Measurements from ENCODE around the gene DUOXA2.

Gene DUOXA2

GRCh38 chr15:45136378-45136764, 22.2 kb downstream of the DUOXA2 start:
- no peak for DNase-seq (ENCODE audit: low read depth in 2 of 2)

DNA sequence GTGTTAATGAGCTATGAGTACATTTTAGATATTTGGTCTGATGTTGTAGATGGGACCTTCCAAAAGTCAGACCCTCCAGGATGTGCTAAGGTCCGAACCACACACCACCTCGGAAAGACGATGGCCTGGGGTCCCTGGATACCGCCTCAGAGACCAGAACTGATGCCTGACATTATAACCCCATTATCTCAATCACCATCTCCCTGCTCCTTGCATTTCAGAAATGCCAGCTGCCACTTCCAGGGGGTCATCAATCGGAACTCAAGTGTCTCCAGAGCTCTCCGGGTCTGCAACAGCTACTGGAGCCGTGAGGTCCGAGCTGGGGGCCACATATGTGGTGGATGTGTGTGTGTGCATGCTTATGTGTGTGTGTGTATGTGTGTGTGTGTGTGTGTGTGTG, 23.6 kb downstream of the DUOXA2 start:
- no peak for DNase-seq (ENCODE audit: low read depth in 2 of 2)

DNA sequence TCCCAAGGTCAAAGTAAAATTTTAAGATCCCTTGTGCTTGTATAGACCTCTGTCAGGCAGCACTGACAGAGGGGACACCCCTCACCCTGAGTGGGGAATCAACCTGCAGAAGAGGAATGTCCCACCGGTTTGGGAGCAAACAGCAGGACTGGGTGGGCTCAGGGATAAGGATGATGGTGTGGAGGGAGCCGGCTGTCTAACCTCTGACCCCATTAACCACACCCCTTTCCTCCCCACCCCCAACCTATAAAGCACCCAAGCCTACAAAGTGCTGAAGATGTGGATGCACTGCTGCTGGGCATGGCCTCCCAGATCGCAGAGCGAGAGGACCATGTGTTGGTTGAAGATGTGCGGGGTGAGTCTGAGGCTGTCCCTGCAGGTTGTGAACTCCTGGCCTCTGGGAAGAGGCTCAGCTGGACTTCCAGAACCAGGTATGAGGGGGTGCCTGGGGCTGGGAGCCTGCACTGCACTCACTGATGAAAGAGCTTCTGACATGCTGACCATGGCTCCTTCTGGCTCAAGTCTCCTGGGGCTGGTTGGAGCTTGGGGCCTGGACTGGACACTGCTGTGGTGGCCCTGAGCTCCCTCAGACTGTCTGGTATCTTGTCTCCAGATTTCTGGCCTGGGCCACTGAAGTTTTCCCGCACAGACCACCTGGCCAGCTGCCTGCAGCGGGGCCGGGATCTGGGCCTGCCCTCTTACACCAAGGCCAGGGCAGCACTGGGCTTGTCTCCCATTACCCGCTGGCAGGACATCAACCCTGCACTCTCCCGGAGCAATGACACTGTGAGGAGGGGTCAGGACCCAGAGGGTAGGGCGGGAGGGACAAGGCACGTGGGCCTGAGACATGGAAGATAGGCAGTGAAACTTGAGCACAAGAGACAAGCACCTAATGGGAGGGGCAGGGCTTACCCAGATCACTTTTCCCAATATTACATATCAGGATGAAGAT, 25.0 kb downstream of the DUOXA2 start:
- no peak for DNase-seq (ENCODE audit: low read depth in 2 of 2)

DNA sequence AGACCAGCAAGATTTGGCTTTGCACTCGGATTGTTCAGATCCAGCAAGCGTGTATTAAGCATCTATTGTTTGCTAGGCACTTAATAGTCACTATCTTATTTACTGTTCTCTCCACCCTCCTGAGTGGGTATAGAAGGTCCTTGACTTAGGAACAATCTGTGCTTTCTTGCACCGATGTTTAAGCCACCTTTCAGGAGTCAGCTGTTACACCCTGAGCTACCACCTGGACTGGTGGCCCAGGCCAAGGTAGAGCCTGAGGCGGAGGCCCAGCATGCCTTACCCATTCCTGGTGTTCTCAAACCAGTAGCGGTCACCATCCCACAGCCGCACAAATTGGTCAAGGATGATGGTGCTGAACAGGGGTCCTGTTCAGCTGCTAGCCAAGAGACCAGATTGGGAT, 25.6 kb downstream of the DUOXA2 start:
- no peak for DNase-seq (ENCODE audit: low read depth in 2 of 2)

DNA sequence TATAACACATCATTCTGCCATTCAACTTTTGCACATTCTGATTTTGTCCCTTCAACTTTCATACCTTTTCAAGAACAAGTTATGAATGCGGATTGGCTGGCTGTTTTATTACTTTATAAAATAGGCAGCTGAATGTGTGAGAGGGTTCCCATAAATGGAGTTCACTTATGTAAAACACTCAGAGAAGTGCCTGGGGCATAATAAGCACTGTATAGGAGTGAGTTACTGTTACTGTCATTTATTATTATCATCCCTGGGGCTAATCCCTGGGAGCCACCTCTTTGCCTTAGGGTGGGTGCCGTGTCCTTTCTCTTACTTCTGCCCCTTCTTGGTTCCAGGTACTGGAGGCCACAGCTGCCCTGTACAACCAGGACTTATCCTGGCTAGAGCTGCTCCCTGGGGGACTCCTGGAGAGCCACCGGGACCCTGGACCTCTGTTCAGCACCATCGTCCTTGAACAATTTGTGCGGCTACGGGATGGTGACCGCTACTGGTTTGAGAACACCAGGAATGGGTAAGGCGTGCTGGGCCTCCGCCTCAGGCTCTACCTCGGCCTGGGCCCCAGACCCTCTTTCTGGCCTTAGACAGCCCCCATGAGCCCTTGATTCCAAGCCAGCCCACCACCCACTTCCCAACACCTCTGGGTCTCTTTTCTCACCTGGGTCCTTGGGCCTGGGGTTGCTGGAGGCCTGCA, 26.6 kb downstream of the DUOXA2 start:
- DNase-seq (ENCODE audit: low read depth in 2 of 2) = no peak

GRCh38 chr15:45141386-45141785, 27.3 kb downstream of the DUOXA2 start:
- no peak for DNase-seq (ENCODE audit: low read depth in 2 of 2)

DNA sequence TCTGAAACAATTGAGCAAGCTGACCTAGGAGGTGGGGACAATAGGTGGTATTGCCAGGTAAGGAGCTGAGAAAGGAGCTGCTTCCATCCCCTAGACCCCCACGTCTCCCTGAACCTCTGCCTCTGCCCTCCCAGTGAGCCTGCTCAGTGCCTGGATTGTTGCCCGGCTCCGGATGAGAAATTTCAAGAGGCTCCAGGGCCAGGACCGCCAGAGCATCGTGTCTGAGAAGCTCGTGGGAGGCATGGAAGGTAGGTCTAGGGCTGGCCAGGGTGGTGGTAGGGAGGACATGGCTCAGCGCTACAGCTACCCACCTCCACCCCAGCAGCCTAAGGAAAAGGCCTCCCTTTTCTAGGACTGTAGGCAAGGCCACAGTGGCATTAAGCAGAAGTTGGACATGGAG, 28.9 kb downstream of the DUOXA2 start:
- no peak for DNase-seq (ENCODE audit: low read depth in 2 of 2)

GRCh38 chr15:45143946-45144345, 29.8 kb downstream of the DUOXA2 start:
- DNase-seq (ENCODE audit: low read depth in 2 of 2) = no peak

DNA sequence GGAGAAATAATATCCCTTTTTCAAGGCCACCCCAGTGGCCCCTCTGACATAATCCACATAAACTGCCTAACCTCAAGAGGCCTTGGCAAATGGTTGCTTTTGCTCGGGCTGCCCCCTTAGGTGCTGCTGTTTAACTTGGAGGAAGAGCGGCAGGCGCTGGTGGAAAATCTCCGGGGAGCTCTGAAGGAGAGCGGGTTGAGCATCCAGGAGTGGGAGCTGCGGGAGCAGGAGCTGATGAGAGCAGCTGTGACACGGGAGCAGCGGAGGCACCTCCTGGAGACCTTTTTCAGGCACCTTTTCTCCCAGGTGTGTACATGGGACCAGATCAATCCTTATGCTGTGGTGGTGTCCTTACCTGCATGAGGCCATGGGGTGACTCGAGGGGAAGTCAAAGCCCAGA, 30.6 kb downstream of the DUOXA2 start:
- no peak for DNase-seq (ENCODE audit: low read depth in 2 of 2)

- DNase-seq (ENCODE audit: low read depth in 2 of 2) = no peak
Observed at GRCh38 chr15:45146405-45146804, 32.3 kb downstream of the DUOXA2 start.

DNA sequence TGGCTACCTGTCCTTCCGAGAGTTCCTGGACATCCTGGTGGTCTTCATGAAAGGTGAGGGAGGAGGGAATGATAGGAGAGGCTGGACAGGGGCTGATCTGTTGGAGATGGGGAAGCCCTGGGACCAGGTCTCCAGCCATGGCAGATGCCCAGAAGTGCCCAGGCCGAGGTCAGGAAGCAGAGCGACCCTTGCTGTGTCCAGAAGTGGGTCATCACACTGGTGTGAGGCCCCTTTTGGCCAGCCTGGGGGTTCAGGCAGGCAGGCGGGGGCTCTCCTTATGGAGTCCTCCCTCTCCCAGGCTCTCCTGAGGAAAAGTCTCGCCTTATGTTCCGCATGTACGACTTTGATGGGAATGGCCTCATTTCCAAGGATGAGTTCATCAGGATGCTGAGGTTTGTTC, 33.5 kb downstream of the DUOXA2 start:
- no peak for DNase-seq (ENCODE audit: low read depth in 2 of 2)

DNA sequence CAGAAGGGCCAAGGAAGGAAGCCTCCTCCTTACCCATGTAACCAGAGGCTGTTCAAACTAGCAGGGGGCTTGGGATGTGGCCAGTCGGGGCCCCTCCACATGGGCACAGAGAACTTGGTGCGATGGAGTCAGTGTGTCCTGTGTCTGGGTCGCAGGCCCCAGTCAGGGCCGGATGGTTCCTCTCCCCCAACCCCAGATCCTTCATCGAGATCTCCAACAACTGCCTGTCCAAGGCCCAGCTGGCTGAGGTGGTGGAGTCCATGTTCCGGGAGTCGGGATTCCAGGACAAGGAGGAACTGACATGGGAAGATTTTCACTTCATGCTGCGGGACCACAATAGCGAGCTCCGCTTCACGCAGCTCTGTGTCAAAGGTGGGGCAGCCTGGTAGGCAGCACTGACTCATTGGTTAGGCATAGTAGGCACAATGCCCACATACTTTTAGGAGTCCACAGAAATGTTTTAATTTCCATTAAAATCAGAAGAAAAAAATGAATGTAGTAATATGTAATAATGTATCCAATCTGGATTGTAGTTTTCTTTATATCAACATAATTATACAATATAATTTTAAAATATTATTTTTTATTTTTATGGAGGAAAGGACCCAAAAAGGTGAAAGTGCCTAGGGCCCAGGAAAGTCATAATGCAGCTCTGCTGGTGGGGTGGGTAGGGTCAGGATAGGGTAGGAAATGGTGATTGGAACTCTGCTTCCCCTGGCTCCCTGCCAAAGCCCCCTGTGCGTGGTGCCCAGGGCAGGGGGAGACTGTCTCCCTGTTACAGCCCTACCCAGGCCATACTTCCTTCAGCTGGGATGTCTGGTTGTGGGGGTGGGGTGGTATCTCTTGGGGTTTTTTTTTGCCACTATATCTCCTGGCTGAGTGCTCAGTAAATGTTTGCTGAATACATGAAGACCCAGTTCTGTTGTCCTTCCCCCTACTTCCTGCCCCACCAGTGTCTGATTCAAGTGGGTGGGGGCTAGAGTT, 34.2 kb downstream of the DUOXA2 start:
- DNase-seq (ENCODE audit: low read depth in 2 of 2) = no peak

DNA sequence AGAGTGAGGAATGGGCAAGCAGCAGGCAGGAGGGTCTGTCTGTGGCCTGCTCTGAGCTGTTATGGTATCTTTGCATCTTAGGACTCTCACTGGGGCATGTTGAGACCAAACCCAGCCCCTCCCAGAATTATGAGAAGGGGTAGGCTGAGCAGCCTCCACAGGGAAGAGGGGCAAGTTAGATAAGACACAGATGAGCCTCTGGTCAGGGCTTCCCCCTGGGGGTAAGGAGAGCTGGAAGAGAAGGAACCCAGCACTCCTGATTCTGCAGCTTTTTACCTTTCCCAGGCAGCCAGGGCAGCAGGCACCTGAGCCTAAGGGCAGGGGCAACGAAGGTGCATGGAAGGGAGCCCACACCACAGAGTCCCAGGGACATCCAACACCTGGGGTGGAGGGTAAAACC, 34.9 kb downstream of the DUOXA2 start:
- no peak for DNase-seq (ENCODE audit: low read depth in 2 of 2)

- DNase-seq (ENCODE audit: low read depth in 2 of 2) = no peak
Observed at GRCh38 chr15:45150481-45150880, 36.4 kb downstream of the DUOXA2 start.

DNA sequence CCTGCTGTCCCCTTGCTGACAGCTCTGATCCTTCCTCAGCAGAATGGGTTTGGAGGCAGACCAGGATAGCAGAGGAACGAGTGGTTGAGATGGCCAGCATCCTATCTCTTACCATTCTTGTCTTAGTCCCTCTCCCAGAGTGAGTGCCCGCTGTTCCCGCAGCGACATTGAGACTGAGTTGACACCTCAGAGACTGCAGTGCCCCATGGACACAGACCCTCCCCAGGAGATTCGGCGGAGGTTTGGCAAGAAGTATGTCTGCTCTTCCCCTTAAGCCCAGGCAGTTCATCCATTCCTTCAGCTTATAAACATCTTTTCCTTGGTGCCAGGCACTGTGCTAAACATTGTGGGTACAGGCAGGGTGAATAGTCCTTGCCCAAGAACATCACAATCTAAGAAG, 36.9 kb downstream of the DUOXA2 start:
- no peak for DNase-seq (ENCODE audit: low read depth in 2 of 2)

DNA sequence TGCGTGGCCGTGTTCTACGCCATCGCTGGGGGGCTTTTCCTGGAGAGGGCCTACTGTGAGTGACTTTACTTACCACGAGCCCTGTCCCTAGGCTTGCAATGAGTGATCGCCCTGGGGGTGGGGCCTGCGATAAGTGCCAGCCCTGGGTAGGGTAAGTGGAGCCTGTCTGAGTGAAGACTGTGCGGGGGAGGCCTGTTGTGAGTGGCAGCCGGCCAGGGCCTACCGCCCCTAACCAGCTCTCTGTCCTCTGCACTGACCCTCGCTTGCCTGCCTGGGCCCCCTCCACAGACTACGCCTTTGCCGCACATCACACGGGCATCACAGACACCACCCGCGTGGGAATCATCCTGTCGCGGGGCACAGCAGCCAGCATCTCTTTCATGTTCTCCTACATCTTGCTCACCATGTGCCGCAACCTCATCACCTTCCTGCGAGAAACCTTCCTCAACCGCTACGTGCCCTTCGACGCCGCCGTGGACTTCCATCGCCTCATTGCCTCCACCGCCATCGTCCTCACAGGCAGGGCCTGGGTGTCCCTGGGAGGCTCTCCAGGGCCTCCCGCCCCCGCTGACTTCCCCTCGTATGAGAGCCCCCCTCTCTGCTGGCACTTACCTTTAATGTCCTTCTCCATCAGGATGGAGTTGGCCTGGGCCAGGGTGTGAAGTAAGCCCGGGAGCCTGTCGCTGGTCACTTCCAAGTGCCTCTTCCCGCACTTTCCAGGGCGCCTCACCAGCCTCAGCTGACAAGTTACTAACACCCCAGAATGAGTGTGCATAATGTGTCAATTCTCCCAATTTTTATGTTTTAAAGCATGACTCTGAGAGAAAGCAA, 38.1 kb downstream of the DUOXA2 start:
- no peak for DNase-seq (ENCODE audit: low read depth in 2 of 2)

GRCh38 chr15:45155739-45156138, 41.6 kb downstream of the DUOXA2 start:
- DNase-seq (ENCODE audit: low read depth in 2 of 2) = no peak

- peak; percentile 21 to 22 for DNase-seq (ENCODE audit: low read depth in 2 of 2)
Observed at GRCh38 chr15:45156744-45157455, 42.8 kb downstream of the DUOXA2 start.

- DNase-seq (ENCODE audit: low read depth in 2 of 2) = peak; percentile 9 to 20
Observed at GRCh38 chr15:45157974-45158373, 43.8 kb downstream of the DUOXA2 start.

DNA sequence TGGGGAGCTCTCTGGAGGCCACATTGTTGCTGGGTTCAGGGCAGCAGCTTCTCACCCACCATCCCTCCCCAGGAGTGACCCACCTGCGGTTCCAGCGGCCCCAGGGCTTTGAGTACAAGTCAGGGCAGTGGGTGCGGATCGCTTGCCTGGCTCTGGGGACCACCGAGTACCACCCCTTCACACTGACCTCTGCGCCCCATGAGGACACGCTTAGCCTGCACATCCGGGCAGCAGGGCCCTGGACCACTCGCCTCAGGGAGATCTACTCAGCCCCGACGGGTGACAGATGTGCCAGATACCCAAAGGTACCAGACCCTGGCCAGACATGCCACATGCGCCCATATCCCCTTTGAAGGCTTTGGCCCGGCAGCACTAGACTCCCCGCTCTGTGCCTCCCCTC, 47.5 kb downstream of the DUOXA2 start:
- no peak for DNase-seq (ENCODE audit: low read depth in 2 of 2)
